HEK293 (cell line): Measurements from ENCODE around the gene PLEKHB2.

Experiments used
- CTCF ChIA-PET: fragments of 350-600 bp; formaldehyde crosslinking; extraction: SDS; loops from one replicate; lab custom pipeline; 2021; ENCODE audit warnings: antibody characterized with exemption; lab: Yijun Ruan, JAX
- POLR2A ChIA-PET: fragments of 300-600 bp; formaldehyde crosslinking; extraction: SDS; loops from one replicate; lab custom pipeline; 2020; ENCODE audit warnings: antibody characterized with exemption, inconsistent platforms; lab: Yijun Ruan, JAX
- H3K27ac ChIP-seq: fragments of 200-500 bp; sonication (Bioruptor generic); 2 replicates; pipeline ENCODE4 v1.5.1; 2014; ENCODE audit warnings: low read depth, low read length, control low read depth, inconsistent platforms; ENCODE audit errors: extremely low read depth
- H3K36me3 ChIP-seq, 2 experiments: fragments of 200-500 bp in 1 of 2; sonication (Bioruptor generic) in 1 of 2; 1 replicate in 1 of 2; 2 replicates in 1 of 2; pipeline ENCODE4 v1.5.1; 2014 to 2017; ENCODE audit warnings: inconsistent platforms in 2 of 2, low read length in 2 of 2; ENCODE audit not compliant: control insufficient read depth in 2 of 2, insufficient read depth in 1 of 2
- H3K4me1 ChIP-seq: fragments of 200-500 bp; sonication (Bioruptor generic); 2 replicates; pipeline ENCODE4 v1.5.1; 2014; ENCODE audit warnings: mild to moderate bottlenecking, low read length, inconsistent platforms; ENCODE audit not compliant: control insufficient read depth, insufficient read depth
- H3K4me3 ChIP-seq: 2 replicates; pipeline ENCODE4 v1.5.1; 2011; ENCODE audit warnings: low read depth, mild to moderate bottlenecking, control low read depth, low read length, moderate library complexity
- H3K9me3 ChIP-seq: fragments of 200-500 bp; sonication (Bioruptor generic); 2 replicates; pipeline ENCODE4 v1.5.1; 2014; ENCODE audit warnings: low read depth, low read length, inconsistent platforms; ENCODE audit not compliant: control insufficient read depth, insufficient read depth
- EGR2 ChIP-seq: fragments of 450-650 bp; formaldehyde crosslinking; IDR thresholded peaks from 2 replicates; pipeline ENCODE4 v1.5.1; 2016; ENCODE audit warnings: low read depth, missing biosample characterization, missing genetic modification characterization
- GLI2 ChIP-seq: fragments of 450-650 bp; formaldehyde crosslinking; IDR thresholded peaks from 2 replicates; pipeline ENCODE4; 2017; ENCODE audit warnings: missing biosample characterization, missing genetic modification characterization, low read depth, borderline replicate concordance
- SP3 ChIP-seq: fragments of 450-650 bp; formaldehyde crosslinking; IDR thresholded peaks from 2 replicates; pipeline ENCODE4 v1.5.1; 2016; ENCODE audit warnings: missing biosample characterization, missing genetic modification characterization
- SP7 ChIP-seq: fragments of 450-650 bp; formaldehyde crosslinking; IDR thresholded peaks from 2 replicates; pipeline ENCODE4 v1.5.1; 2016; ENCODE audit warnings: missing biosample characterization, missing genetic modification characterization
- TRIM28 ChIP-seq: IDR thresholded peaks from 2 replicates; pipeline ENCODE4 v1.6.1; 2011; ENCODE audit warnings: low read length, control low read depth, borderline replicate concordance
- ZNF140 ChIP-seq: fragments of 450-650 bp; formaldehyde crosslinking; IDR thresholded peaks from 2 replicates; pipeline ENCODE4 v1.5.1; 2016; ENCODE audit warnings: missing biosample characterization, missing genetic modification characterization
- ZNF175 ChIP-seq: fragments of 450-650 bp; formaldehyde crosslinking; IDR thresholded peaks from 2 replicates; pipeline ENCODE4 v1.5.1; 2016; ENCODE audit warnings: missing biosample characterization, missing genetic modification characterization
- ZNF24 ChIP-seq: fragments of 450-650 bp; formaldehyde crosslinking; IDR thresholded peaks from 2 replicates; pipeline ENCODE4 v1.5.1; 2016; ENCODE audit warnings: missing biosample characterization, missing genetic modification characterization
- ZNF335 ChIP-seq: fragments of 450-650 bp; formaldehyde crosslinking; conservative IDR thresholded peaks from 2 replicates; pipeline ENCODE4 v1.5.1; 2016; ENCODE audit warnings: missing biosample characterization, missing genetic modification characterization
- ZNF510 ChIP-seq: fragments of 450-650 bp; formaldehyde crosslinking; IDR thresholded peaks from 2 replicates; pipeline ENCODE4 v1.5.1; 2018; ENCODE audit warnings: mild to moderate bottlenecking, missing genetic modification characterization, missing biosample characterization; ENCODE audit not compliant: insufficient replicate concordance
- ZNF514 ChIP-seq: fragments of 450-650 bp; formaldehyde crosslinking; IDR thresholded peaks from 2 replicates; pipeline ENCODE4 v1.5.1; 2016; ENCODE audit warnings: missing biosample characterization, missing genetic modification characterization
- ZNF585B ChIP-seq: fragments of 450-650 bp; formaldehyde crosslinking; IDR thresholded peaks from 2 replicates; pipeline ENCODE4 v1.5.1; 2016; ENCODE audit warnings: missing biosample characterization, missing genetic modification characterization
- ZNF624 ChIP-seq: fragments of 450-650 bp; formaldehyde crosslinking; IDR thresholded peaks from 2 replicates; pipeline ENCODE4 v1.5.1; 2017; ENCODE audit warnings: missing biosample characterization, missing genetic modification characterization
- ZNF629 ChIP-seq: fragments of 450-650 bp; formaldehyde crosslinking; IDR thresholded peaks from 2 replicates; pipeline ENCODE4 v1.5.1; 2017; ENCODE audit warnings: missing biosample characterization, missing genetic modification characterization
- TF ChIP-seq, protein P1 (sequence below): fragments of 450-650 bp; formaldehyde crosslinking; conservative IDR thresholded peaks from 2 replicates; pipeline ENCODE4 v1.5.1; 2016; ENCODE audit warnings: low read depth, missing biosample characterization, missing genetic modification characterization
- TF ChIP-seq, protein P2 (sequence below): fragments of 450-650 bp; formaldehyde crosslinking; IDR thresholded peaks from 2 replicates; pipeline ENCODE4 v1.5.1; 2016; ENCODE audit warnings: missing biosample characterization, missing genetic modification characterization
- TF ChIP-seq, protein P3 (sequence below): fragments of 450-650 bp; formaldehyde crosslinking; IDR thresholded peaks from 2 replicates; pipeline ENCODE4 v1.5.1; 2016; ENCODE audit warnings: missing biosample characterization, missing genetic modification characterization
- TF ChIP-seq, protein P4 (sequence below): fragments of 450-650 bp; formaldehyde crosslinking; IDR thresholded peaks from 2 replicates; pipeline ENCODE4; 2016; ENCODE audit warnings: missing biosample characterization, missing genetic modification characterization
- TF ChIP-seq, protein P5 (sequence below): fragments of 450-650 bp; formaldehyde crosslinking; IDR thresholded peaks from 2 replicates; pipeline ENCODE4 v1.5.1; 2017; ENCODE audit warnings: missing biosample characterization, missing genetic modification characterization
- TF ChIP-seq, protein P6 (sequence below): fragments of 450-650 bp; formaldehyde crosslinking; IDR thresholded peaks from 2 replicates; pipeline ENCODE4 v1.5.1; 2016; ENCODE audit warnings: missing biosample characterization, missing genetic modification characterization

PLEKHB2 gene

DNA sequence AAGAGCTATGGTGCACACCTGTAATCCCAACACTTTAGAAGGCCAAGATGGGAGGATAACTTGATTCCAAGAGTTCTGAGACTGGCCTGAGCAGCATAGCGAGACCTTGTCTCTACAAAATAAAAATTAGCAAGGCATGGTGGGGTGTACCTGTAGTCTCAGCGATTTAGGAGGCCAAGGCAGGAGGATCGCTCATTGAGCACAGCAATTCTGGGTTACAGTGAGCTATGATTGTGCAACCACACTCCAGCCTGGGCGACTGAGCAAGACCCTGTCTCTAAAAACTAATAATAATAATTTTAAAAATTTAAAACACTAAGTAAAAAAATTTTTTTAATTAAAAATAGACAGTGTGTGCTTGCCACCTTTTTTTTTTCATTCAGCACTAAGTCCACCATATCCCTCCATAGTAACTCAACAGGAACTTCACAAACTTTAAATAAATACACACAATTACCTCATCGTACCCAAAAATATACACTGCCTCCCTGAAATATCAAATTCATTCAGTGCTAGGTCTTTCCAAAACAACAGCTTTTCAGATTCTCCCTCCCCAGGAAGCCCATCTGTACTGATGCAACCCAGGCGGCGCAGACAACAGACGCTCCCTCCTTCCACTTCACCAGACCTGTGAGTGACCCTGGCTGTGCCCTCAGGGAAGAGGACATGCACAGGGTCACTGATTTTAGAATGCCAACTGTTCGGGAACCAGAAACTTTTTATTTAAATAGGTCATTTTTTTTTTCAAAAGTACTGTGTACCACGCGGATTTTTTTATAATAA is 41.4 kb upstream of the PLEKHB2 start:
- POLR2A ChIA-PET = no interaction called here
- TF ChIP-seq SP7 (tag by site-specific recombination) (no peak), ZNF335 (tag by site-specific recombination) (no peak), EGR2 (tag by site-specific recombination) (no peak), ZNF175 (tag by site-specific recombination) (no peak), ZNF140 (tag by site-specific recombination) (no peak), ZNF24 (tag by site-specific recombination) (no peak), ZNF514 (no peak), SP3 (no peak), ZNF585B (tag by site-specific recombination) (no peak), GLI2 (no peak), ZNF624 (tag by site-specific recombination) (no peak), TRIM28 (no peak), ZNF510 (tag by site-specific recombination) (no peak), ZNF629 (no peak)
- TF ChIP-seq, protein P1, sequence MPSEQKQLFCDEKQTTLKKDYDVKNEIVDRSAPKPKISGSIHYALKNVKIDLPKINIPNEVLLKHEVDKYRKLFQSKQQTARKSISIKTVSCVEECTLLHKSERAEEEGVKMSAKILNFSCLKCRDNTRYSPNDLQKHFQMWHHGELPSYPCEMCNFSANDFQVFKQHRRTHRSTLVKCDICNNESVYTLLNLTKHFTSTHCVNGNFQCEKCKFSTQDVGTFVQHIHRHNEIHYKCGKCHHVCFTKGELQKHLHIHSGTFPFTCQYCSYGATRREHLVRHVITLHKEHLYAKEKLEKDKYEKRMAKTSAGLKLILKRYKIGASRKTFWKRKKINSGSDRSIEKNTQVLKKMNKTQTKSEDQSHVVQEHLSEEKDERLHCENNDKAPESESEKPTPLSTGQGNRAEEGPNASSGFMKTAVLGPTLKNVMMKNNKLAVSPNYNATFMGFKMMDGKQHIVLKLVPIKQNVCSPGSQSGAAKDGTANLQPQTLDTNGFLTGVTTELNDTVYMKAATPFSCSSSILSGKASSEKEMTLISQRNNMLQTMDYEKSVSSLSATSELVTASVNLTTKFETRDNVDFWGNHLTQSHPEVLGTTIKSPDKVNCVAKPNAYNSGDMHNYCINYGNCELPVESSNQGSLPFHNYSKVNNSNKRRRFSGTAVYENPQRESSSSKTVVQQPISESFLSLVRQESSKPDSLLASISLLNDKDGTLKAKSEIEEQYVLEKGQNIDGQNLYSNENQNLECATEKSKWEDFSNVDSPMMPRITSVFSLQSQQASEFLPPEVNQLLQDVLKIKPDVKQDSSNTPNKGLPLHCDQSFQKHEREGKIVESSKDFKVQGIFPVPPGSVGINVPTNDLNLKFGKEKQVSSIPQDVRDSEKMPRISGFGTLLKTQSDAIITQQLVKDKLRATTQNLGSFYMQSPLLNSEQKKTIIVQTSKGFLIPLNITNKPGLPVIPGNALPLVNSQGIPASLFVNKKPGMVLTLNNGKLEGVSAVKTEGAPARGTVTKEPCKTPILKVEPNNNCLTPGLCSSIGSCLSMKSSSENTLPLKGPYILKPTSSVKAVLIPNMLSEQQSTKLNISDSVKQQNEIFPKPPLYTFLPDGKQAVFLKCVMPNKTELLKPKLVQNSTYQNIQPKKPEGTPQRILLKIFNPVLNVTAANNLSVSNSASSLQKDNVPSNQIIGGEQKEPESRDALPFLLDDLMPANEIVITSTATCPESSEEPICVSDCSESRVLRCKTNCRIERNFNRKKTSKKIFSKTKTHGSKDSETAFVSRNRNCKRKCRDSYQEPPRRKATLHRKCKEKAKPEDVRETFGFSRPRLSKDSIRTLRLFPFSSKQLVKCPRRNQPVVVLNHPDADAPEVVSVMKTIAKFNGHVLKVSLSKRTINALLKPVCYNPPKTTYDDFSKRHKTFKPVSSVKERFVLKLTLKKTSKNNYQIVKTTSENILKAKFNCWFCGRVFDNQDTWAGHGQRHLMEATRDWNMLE (tag by site-specific recombination) = no peak
- TF ChIP-seq, protein P2, sequence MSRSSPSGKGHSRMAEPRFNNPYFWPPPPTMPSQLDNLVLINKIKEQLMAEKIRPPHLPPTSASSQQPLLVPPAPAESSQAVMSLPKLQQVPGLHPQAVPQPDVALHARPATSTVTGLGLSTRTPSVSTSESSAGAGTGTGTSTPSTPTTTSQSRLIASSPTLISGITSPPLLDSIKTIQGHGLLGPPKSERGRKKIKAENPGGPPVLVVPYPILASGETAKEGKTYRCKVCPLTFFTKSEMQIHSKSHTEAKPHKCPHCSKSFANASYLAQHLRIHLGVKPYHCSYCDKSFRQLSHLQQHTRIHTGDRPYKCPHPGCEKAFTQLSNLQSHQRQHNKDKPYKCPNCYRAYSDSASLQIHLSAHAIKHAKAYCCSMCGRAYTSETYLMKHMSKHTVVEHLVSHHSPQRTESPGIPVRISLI (tag by site-specific recombination) = no peak
- TF ChIP-seq, protein P3, sequence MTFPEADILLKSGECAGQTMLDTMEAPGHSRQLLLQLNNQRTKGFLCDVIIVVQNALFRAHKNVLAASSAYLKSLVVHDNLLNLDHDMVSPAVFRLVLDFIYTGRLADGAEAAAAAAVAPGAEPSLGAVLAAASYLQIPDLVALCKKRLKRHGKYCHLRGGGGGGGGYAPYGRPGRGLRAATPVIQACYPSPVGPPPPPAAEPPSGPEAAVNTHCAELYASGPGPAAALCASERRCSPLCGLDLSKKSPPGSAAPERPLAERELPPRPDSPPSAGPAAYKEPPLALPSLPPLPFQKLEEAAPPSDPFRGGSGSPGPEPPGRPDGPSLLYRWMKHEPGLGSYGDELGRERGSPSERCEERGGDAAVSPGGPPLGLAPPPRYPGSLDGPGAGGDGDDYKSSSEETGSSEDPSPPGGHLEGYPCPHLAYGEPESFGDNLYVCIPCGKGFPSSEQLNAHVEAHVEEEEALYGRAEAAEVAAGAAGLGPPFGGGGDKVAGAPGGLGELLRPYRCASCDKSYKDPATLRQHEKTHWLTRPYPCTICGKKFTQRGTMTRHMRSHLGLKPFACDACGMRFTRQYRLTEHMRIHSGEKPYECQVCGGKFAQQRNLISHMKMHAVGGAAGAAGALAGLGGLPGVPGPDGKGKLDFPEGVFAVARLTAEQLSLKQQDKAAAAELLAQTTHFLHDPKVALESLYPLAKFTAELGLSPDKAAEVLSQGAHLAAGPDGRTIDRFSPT (tag by site-specific recombination) = no peak
- TF ChIP-seq, protein P4, sequence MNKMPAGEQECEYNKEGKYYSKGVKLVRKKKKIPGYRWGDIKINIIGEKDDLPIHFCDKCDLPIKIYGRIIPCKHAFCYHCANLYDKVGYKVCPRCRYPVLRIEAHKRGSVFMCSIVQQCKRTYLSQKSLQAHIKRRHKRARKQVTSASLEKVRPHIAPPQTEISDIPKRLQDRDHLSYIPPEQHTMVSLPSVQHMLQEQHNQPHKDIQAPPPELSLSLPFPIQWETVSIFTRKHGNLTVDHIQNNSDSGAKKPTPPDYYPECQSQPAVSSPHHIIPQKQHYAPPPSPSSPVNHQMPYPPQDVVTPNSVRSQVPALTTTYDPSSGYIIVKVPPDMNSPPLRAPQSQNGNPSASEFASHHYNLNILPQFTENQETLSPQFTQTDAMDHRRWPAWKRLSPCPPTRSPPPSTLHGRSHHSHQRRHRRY (tag by site-specific recombination) = no peak
- TF ChIP-seq, protein P5, sequence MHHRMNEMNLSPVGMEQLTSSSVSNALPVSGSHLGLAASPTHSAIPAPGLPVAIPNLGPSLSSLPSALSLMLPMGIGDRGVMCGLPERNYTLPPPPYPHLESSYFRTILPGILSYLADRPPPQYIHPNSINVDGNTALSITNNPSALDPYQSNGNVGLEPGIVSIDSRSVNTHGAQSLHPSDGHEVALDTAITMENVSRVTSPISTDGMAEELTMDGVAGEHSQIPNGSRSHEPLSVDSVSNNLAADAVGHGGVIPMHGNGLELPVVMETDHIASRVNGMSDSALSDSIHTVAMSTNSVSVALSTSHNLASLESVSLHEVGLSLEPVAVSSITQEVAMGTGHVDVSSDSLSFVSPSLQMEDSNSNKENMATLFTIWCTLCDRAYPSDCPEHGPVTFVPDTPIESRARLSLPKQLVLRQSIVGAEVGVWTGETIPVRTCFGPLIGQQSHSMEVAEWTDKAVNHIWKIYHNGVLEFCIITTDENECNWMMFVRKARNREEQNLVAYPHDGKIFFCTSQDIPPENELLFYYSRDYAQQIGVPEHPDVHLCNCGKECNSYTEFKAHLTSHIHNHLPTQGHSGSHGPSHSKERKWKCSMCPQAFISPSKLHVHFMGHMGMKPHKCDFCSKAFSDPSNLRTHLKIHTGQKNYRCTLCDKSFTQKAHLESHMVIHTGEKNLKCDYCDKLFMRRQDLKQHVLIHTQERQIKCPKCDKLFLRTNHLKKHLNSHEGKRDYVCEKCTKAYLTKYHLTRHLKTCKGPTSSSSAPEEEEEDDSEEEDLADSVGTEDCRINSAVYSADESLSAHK (tag by site-specific recombination) = no peak
- TF ChIP-seq, protein P6, sequence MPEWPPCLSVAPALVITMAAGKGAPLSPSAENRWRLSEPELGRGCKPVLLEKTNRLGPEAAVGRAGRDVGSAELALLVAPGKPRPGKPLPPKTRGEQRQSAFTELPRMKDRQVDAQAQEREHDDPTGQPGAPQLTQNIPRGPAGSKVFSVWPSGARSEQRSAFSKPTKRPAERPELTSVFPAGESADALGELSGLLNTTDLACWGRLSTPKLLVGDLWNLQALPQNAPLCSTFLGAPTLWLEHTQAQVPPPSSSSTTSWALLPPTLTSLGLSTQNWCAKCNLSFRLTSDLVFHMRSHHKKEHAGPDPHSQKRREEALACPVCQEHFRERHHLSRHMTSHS (tag by site-specific recombination) = no peak
- TF ChIP-seq, all 188 proteins: peak for 0
- Histone ChIP-seq H3K9me3 (no peaks in the 10 kb centered on the region), H3K4me3 (no peak overlapping the region), H3K36me3 (peaks cover 37 to 70% of the 10 kb centered on the region in 2 experiments; a peak in 2 of 3 replicates), H3K27ac (no peak overlapping the region), H3K4me1 (peaks cover 19% of the 10 kb centered on the region)
- CTCF ChIA-PET = interaction anchor here (0.9 kb wide), 1 partner anchor 52 kb away, joined by 3 read pairs; no protein-coding TSS in a partner anchor
